Ishikawa (cell line): ENCODE results near the gene OGG1.

Experiments
- CEBPB ChIP-seq: IDR thresholded peaks from 2 replicates; pipeline ENCODE4 v1.6.1; 2012
- CREB1 ChIP-seq: IDR thresholded peaks from 2 replicates; pipeline ENCODE4 v1.6.1; 2012; ENCODE audit warnings: low read depth
- EGR1 ChIP-seq: IDR thresholded peaks from 2 replicates; pipeline ENCODE4 v1.6.1; 2012
- EP300 ChIP-seq: IDR thresholded peaks from 2 replicates; pipeline ENCODE4 v1.6.1; 2012; ENCODE audit warnings: borderline replicate concordance
- FOXM1 ChIP-seq: IDR thresholded peaks from 2 replicates; pipeline ENCODE4 v1.6.1; 2012; ENCODE audit warnings: low read depth, borderline replicate concordance
- NFIC ChIP-seq: IDR thresholded peaks from 2 replicates; pipeline ENCODE4 v1.6.1; 2012
- RAD21 ChIP-seq: IDR thresholded peaks from 2 replicates; pipeline ENCODE4 v1.6.1; 2012; ENCODE audit warnings: low read depth
- TAF1 ChIP-seq: IDR thresholded peaks from 2 replicates; pipeline ENCODE4 v1.6.1; 2012; ENCODE audit warnings: low read depth, mild to moderate bottlenecking
- TCF12 ChIP-seq: IDR thresholded peaks from 2 replicates; pipeline ENCODE4 v1.6.1; 2012; ENCODE audit warnings: low read depth
- TEAD4 ChIP-seq: IDR thresholded peaks from 2 replicates; pipeline ENCODE4 v1.6.1; 2012
- YY1 ChIP-seq: IDR thresholded peaks from 2 replicates; pipeline ENCODE4 v1.6.1; 2012; ENCODE audit warnings: low read depth
- ZBTB7A ChIP-seq: IDR thresholded peaks from 2 replicates; pipeline ENCODE4 v1.6.1; 2012; ENCODE audit warnings: low read depth
- TF ChIP-seq, protein P1 (sequence below): IDR thresholded peaks from 2 replicates; pipeline ENCODE4 v1.6.1; 2012
- TF ChIP-seq, protein P2 (sequence below): IDR thresholded peaks from 2 replicates; pipeline ENCODE4 v1.6.1; 2012
- TF ChIP-seq, protein P3 (sequence below): IDR thresholded peaks from 2 replicates; pipeline ENCODE4 v1.6.1; 2012; ENCODE audit warnings: low read depth, mild to moderate bottlenecking

Gene OGG1

DNA sequence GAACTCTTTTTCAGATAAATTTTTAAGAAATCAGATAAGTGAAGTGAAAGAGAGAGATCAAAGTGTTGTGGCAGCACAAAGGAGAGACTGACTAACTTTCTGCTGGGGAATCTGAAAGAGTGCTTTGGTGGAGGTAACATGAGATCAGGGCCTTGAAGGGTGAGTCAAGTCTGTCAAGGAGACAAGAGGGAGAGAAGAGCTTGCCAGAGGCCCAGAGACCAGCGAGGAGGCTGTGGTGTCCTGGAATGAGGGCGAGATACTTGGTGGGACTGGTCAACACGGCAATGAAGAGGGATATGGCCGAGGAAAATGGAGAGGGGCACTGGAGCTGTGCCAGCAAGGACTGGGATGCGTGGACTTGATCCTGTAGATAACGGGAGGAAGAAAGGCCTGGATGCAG lies 38.0 kb downstream of the OGG1 start:
- TF ChIP-seq RAD21 (no peak), FOXM1 (no peak), TAF1 (no peak), CREB1 (no peak)

DNA sequence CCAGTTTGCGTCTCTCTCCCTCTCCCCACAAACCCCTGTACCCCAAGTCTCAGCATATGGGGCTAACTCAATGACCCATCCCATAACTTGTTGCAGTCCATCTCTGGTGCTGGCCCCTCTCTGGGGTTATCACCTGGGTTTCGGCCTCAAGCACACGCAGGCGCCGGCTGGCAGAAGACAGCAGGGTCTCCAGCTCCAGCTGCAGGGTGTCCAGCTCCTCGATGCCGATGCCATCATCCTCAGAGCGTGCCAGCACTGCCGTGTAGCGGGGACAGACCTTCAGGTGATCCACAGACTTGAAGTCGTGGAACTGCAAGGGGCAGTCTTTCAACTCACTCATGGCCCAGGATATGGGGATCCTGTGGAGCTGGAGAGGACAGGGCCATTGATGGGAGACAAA lies 41.4 kb downstream of the OGG1 start:
- TF ChIP-seq CEBPB (no peak), YY1 (no peak), TCF12 (no peak), EGR1 (no peak), TAF1 (no peak), RAD21 (no peak), NFIC (no peak), ZBTB7A (no peak), FOXM1 (no peak), TEAD4 (no peak), CREB1 (no peak), EP300 (no peak)
- TF ChIP-seq, protein P1, sequence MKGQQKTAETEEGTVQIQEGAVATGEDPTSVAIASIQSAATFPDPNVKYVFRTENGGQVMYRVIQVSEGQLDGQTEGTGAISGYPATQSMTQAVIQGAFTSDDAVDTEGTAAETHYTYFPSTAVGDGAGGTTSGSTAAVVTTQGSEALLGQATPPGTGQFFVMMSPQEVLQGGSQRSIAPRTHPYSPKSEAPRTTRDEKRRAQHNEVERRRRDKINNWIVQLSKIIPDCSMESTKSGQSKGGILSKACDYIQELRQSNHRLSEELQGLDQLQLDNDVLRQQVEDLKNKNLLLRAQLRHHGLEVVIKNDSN = no peak
- TF ChIP-seq, protein P2, sequence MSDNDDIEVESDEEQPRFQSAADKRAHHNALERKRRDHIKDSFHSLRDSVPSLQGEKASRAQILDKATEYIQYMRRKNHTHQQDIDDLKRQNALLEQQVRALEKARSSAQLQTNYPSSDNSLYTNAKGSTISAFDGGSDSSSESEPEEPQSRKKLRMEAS = no peak
- TF ChIP-seq, protein P3, sequence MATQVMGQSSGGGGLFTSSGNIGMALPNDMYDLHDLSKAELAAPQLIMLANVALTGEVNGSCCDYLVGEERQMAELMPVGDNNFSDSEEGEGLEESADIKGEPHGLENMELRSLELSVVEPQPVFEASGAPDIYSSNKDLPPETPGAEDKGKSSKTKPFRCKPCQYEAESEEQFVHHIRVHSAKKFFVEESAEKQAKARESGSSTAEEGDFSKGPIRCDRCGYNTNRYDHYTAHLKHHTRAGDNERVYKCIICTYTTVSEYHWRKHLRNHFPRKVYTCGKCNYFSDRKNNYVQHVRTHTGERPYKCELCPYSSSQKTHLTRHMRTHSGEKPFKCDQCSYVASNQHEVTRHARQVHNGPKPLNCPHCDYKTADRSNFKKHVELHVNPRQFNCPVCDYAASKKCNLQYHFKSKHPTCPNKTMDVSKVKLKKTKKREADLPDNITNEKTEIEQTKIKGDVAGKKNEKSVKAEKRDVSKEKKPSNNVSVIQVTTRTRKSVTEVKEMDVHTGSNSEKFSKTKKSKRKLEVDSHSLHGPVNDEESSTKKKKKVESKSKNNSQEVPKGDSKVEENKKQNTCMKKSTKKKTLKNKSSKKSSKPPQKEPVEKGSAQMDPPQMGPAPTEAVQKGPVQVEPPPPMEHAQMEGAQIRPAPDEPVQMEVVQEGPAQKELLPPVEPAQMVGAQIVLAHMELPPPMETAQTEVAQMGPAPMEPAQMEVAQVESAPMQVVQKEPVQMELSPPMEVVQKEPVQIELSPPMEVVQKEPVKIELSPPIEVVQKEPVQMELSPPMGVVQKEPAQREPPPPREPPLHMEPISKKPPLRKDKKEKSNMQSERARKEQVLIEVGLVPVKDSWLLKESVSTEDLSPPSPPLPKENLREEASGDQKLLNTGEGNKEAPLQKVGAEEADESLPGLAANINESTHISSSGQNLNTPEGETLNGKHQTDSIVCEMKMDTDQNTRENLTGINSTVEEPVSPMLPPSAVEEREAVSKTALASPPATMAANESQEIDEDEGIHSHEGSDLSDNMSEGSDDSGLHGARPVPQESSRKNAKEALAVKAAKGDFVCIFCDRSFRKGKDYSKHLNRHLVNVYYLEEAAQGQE = no peak

DNA sequence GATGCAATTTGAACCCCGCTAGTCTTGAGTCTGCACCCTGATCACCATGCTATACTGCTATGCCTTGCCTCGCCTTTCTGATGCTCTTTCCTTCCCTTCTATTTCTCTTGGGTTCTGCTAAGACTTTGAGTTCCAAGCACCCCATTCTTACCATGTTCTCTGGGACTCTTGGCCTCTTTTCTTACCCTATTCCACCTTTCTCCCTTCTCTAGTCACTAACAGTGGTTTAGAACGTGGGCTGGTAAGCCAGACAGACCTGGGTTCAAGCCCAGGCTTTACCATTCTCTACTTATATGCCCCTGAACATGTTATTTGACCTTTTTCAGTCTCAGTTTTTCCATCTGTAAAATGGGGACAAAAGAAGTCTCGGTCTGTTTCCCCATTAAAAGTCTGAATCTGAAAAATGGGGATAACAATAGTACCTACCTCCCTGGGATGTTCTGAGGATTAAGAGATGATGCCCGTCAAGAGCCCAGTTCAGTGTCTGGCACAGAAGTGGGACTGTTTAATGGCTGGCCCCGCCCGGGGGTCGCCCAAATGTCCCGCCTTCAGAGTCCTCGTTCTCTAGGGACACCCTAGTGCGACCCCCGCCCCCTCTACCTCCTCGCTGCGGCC lies 42.1 kb downstream of the OGG1 start:
- TF ChIP-seq ZBTB7A = peak; percentile 96
- TF ChIP-seq TCF12 = no peak
- no peak for TF ChIP-seq RAD21
- TF ChIP-seq CREB1 = no peak
- TF ChIP-seq EP300 = no peak
- no peak for TF ChIP-seq YY1
- TF ChIP-seq CEBPB = no peak

DNA sequence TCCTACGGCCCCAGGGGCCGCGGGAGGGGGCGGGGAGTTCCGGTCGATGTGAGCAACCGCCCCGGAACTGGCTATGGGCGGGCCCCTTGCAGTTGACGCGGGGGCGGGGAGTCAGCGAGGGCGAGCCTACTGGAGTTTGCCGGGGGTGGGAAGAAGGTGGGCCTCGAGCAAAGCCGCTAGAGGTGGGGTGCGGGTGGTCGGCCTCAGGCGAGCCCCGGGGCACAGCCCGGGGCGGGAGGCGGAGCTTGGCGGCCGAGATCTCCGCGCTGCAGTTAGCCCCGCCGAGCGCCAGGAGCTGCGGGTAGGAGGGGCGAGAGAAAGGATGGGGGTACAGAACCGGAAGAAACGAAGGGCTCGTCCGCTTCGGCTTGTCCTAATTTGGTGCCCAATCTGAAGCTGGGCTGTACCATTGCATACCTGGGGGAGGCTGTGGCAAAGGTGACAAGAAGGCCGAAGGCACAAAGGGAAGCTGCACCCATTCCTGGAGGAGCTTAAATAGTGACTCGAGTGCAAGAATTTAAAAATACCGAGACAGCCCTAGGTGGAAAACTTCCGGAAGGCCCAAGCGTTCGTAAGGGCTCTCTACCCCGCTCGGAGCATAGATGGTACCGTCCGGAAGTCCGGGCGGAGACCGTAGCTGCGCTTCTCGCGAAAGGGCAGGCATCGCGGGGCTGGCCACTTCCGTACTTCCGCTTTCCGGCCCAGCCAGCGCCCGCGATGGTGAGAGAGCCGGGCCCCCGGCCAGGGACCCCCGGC lies 42.8 kb downstream of the OGG1 start, which contains the start of the genes ARPC4 and TADA3:
Gene ARPC4, plus strand, starts transcription at position 678 of the 756 bp plus-strand sequence. Its CDS starts 40 bp downstream, at position 718.
Gene TADA3, minus strand, starts transcription at position 69 of the 756 bp plus-strand sequence. CDS start 1,007 bp downstream, outside the sequence.
- no peak for TF ChIP-seq CEBPB
- TF ChIP-seq, protein P2 = 0 out of 2 replicates have a peak, but pooled peaks have one; percentile 25
- TF ChIP-seq, protein P1 = no peak
- TF ChIP-seq NFIC = no peak
- TF ChIP-seq CREB1 = peak; percentile 25; the same call in 1 of the 2 replicates
- TF ChIP-seq, protein P3 = no peak
- TF ChIP-seq RAD21 = no peak
- TF ChIP-seq EP300 = peak; percentile 59; the same call in 1 of the 2 replicates
- TF ChIP-seq YY1 = 0 out of 2 replicates have a peak, but pooled peaks have one; percentile 14
- peak; percentile 79 for TF ChIP-seq EGR1
- no peak; the same call in 1 of the 2 replicates for TF ChIP-seq ZBTB7A
- no peak; the same call in 1 of the 2 replicates for TF ChIP-seq FOXM1
- no peak for TF ChIP-seq TEAD4
- TF ChIP-seq TAF1 = peak; percentile 66
- TF ChIP-seq TCF12 = no peak

DNA sequence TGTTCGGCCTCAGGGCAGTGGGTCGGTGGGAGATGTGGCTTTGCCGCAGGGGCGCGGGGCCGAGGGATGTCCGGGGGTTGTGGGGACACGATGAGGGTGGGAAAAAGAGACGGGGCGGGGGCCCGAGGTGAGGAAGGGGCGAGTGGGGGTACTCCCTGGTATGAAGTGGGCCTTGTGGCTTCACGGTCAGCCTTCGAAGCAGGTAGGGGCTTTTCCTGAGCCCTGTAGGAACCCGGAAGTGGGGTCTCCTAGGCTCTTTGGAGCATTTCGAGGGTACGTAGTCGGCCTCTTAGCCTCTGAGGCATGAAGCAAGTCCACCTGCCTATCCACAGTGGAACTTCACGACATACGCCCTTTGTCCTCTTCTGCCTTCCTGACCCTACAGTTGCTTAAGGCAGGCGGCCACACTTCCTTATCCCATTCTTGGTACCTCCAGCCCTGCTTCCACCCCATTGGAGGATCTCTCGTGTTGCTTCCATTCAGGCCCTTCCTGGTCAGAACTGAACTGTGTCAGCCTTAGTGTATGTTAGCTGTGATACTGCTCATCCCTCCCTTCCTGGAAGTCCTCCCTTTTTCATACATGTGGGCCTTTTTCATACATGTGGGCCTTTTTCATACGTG lies 43.5 kb downstream of the OGG1 start:
- TF ChIP-seq CREB1 (0 out of 2 replicates have a peak, but pooled peaks have one; percentile 6), ZBTB7A (peak; percentile 80; the same call in 1 of the 2 replicates), RAD21 (no peak)
